OCI-LY7 (cell line): Measurements from ENCODE around the gene HPF1.

Experiments used
- EZH2phosphoT487 ChIP-seq: fragments of 200-600 bp; sonication (generic); IDR thresholded peaks from 2 replicates; pipeline ENCODE4 v1.6.1; 2018; ENCODE audit warnings: low read depth, borderline replicate concordance, mild to moderate bottlenecking, mixed run types, antibody characterized with exemption, low read length, moderate library complexity, mixed read lengths
- TF ChIP-seq, protein P1 (sequence below): fragments of 200-600 bp; sonication (generic); conservative IDR thresholded peaks from 2 replicates; pipeline ENCODE4 v1.5.1; 2014; ENCODE audit warnings: mild to moderate bottlenecking, antibody characterized with exemption, low read length, moderate library complexity, mixed read lengths

DNA sequence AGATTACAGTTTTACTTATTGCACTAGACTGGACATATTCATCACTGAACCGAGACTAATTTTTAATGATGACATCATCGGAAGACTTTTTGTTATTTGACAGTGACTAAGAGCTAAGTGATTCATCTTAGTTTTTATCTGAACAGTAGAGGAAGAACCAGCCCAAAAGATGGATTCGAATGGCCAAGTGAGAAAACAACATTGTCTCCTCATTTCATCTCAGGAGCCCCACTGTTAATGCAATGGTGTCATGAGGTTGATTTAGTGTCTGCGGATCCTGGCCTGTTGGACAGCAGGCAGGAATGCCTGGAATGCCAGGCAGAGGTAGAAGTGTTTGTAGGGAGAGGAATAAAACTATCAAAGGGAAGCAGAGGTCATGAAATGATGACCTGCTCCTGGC is 37.8 kb upstream of the HPF1 start:
- TF ChIP-seq EZH2phosphoT487, result no peak
- TF ChIP-seq, protein P1, sequence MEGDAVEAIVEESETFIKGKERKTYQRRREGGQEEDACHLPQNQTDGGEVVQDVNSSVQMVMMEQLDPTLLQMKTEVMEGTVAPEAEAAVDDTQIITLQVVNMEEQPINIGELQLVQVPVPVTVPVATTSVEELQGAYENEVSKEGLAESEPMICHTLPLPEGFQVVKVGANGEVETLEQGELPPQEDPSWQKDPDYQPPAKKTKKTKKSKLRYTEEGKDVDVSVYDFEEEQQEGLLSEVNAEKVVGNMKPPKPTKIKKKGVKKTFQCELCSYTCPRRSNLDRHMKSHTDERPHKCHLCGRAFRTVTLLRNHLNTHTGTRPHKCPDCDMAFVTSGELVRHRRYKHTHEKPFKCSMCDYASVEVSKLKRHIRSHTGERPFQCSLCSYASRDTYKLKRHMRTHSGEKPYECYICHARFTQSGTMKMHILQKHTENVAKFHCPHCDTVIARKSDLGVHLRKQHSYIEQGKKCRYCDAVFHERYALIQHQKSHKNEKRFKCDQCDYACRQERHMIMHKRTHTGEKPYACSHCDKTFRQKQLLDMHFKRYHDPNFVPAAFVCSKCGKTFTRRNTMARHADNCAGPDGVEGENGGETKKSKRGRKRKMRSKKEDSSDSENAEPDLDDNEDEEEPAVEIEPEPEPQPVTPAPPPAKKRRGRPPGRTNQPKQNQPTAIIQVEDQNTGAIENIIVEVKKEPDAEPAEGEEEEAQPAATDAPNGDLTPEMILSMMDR, result no peak
